K562 (cell line): Measurements from ENCODE around the gene SLC27A2. TPM values are rescaled to one million over a fixed set of nuclear protein-coding genes. Genes with fewer than 3 reads are reported as not detected.
A peak's percentile ranks its signal among the peaks of the same experiment; 100 is the strongest.

Experiments used
- ATF3 ChIP-seq, 2 experiments: fragments of 450-650 bp in 1 of 2; sonication (generic) in 1 of 2; formaldehyde crosslinking in 1 of 2; IDR thresholded peaks in 1 of 2; conservative IDR thresholded peaks in 1 of 2; 2 replicates each; pipeline versions ENCODE4 v1.6.1 to v1.8.1; 2016 to 2023; ENCODE audit warnings: mild to moderate bottlenecking in 2 of 2, moderate library complexity in 2 of 2, inconsistent platforms in 1 of 2, missing genetic modification reagents in 1 of 2
- E2F5 ChIP-seq: sonication (generic); formaldehyde crosslinking; IDR thresholded peaks from 2 replicates; pipeline ENCODE4 v1.8.0; 2022; ENCODE audit warnings: mild to moderate bottlenecking, missing genetic modification reagents
- THRAP3 ChIP-seq: fragments of 450-650 bp; IDR thresholded peaks from 2 replicates; pipeline ENCODE4 v1.6.1; 2016; ENCODE audit warnings: mild to moderate bottlenecking, inconsistent platforms, borderline replicate concordance
- TRIM24 ChIP-seq, 2 experiments: fragments of 450-650 bp; IDR thresholded peaks; 2 replicates each; pipeline ENCODE4 v1.6.1; 2016
- ZFP30 ChIP-seq: fragments of 250-450 bp; sonication (Bioruptor Pico); IDR thresholded peaks from 2 replicates; pipeline ENCODE4 v1.8.0; 2022; ENCODE audit warnings: moderate library complexity, mild to moderate bottlenecking, inconsistent platforms, borderline replicate concordance
- polyA plus RNA-seq, 8 experiments: library from polyadenylated mRNA; depleted of rRNA in 4 of 8; stranded (reverse) in 5 of 8; unstranded in 3 of 8; fragments of >200 nt; fragmentation: Nextera tagmentation in 2 of 8; fragmentation: Illumina TruSeq in 1 of 8; extraction: Ambion mirVana in 2 of 8; extraction: Trizol in 1 of 8; gene quantifications; 2 replicates each; pipeline versions ENCODE4 v1.2.1 to v1.2.3, GENCODE V29; 2011 to 2014; ENCODE audit warnings: inconsistent platforms in 1 of 8, missing spikeins in 1 of 8
- total RNA-seq, 7 experiments: library from RNA; depleted of rRNA in 6 of 7; stranded (reverse); fragments of >200 nt in 6 of 7; fragmentation: Illumina TruSeq in 2 of 7; extraction: Trizol in 2 of 7; gene quantifications; 2 replicates each; pipeline versions ENCODE4 v1.2.1 to v1.2.3, GENCODE V29; 2011 to 2021; ENCODE audit warnings: low replicate concordance in 1 of 7
- TF ChIP-seq, protein P1 (sequence below), 2 experiments: fragments of 450-650 bp; IDR thresholded peaks; 2 replicates each; pipeline ENCODE4 v1.6.1; 2016
- TF ChIP-seq, protein P2 (sequence below): IDR thresholded peaks from 2 replicates; pipeline ENCODE4 v1.6.1; 2011; ENCODE audit warnings: borderline replicate concordance, low read depth, mild to moderate bottlenecking, moderate library complexity, low read length; ENCODE audit not compliant: insufficient read depth, poor library complexity, severe bottlenecking

The SLC27A2 gene
- total and polyA plus RNA-seq, 9 of the 15 experiments (the other 6 are each of a cell fraction or from before 2014, with no cell fraction given): 4.9 to 38.0 (median 22.7) TPM

- TF ChIP-seq ATF3 (IDR thresholded peaks at IDR 0.05) (peak; percentile 84), ATF3 (CRISPR knock-in tag; conservative IDR thresholded peaks at IDR 0.05) (no peak), E2F5 (CRISPR knock-in tag) (no peak), ZFP30 (CRISPR knock-in tag) (no peak), THRAP3 (no peak), TRIM24 (IDR thresholded peaks at IDR 0.05) (no peak)
- TF ChIP-seq, protein P1, sequence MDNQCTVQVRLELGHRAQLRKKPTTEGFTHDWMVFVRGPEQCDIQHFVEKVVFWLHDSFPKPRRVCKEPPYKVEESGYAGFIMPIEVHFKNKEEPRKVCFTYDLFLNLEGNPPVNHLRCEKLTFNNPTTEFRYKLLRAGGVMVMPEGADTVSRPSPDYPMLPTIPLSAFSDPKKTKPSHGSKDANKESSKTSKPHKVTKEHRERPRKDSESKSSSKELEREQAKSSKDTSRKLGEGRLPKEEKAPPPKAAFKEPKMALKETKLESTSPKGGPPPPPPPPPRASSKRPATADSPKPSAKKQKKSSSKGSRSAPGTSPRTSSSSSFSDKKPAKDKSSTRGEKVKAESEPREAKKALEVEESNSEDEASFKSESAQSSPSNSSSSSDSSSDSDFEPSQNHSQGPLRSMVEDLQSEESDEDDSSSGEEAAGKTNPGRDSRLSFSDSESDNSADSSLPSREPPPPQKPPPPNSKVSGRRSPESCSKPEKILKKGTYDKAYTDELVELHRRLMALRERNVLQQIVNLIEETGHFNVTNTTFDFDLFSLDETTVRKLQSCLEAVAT (IDR thresholded peaks at IDR 0.05): no peak
- TF ChIP-seq, protein P2, sequence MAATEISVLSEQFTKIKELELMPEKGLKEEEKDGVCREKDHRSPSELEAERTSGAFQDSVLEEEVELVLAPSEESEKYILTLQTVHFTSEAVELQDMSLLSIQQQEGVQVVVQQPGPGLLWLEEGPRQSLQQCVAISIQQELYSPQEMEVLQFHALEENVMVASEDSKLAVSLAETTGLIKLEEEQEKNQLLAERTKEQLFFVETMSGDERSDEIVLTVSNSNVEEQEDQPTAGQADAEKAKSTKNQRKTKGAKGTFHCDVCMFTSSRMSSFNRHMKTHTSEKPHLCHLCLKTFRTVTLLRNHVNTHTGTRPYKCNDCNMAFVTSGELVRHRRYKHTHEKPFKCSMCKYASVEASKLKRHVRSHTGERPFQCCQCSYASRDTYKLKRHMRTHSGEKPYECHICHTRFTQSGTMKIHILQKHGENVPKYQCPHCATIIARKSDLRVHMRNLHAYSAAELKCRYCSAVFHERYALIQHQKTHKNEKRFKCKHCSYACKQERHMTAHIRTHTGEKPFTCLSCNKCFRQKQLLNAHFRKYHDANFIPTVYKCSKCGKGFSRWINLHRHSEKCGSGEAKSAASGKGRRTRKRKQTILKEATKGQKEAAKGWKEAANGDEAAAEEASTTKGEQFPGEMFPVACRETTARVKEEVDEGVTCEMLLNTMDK: no peak
Measured at GRCh38 chr15:50256188-50257041, 74.4 kb downstream of the SLC27A2 start (continued).
